HAP-1 (cell line): Measurements from ENCODE around the gene MIER1.

Source experiments
- DNase-seq, 2 experiments: peaks; one replicate each; pipeline ENCODE4 v3.0.0-alpha.2; 2016 to 2020; ENCODE audit warnings: low spot score in 2 of 2
- H3K27me3 ChIP-seq: fragments of 250-450 bp; sonication (Bioruptor Pico); 2 replicates; pipeline ENCODE4 v1.5.1; 2020; ENCODE audit warnings: low read depth, mild to moderate bottlenecking, moderate library complexity
- H3K36me3 ChIP-seq: fragments of 250-450 bp; sonication (Bioruptor Pico); replicated peaks from 2 replicates; pipeline ENCODE4 v1.5.1; 2020; ENCODE audit warnings: mild to moderate bottlenecking
- H3K4me1 ChIP-seq: fragments of 250-450 bp; sonication (Bioruptor Pico); 2 replicates; pipeline ENCODE4 v1.5.1; 2020; ENCODE audit warnings: mild to moderate bottlenecking
- H3K4me3 ChIP-seq: fragments of 250-450 bp; sonication (Bioruptor Pico); 2 replicates; pipeline ENCODE4 v1.5.1; 2020; ENCODE audit warnings: mild to moderate bottlenecking, moderate library complexity
- H3K9me3 ChIP-seq: fragments of 250-450 bp; sonication (Bioruptor Pico); 2 replicates; pipeline ENCODE4 v1.5.1; 2020; ENCODE audit warnings: mild to moderate bottlenecking, moderate library complexity
- in situ Hi-C: fragments of 300-500 bp; cut with MboI; formaldehyde crosslinking; loops from 3 replicates; pipeline ENCODE4 v1.14.3; 2020; ENCODE audit warnings: low sequenced_read_pairs, inconsistent platforms, mixed read lengths

The MIER1 gene

GRCh38 chr1:66996018-66996682, 71.4 kb downstream of the MIER1 start:
- peak; percentile 59 to 66 for DNase-seq
- H3K4me1 ChIP-seq = no peaks in the 10 kb centered on the region
- in situ Hi-C loops = loop anchor here (10.0 kb wide), 1 partner anchor 149 kb away; no protein-coding TSS in a partner anchor
- peaks cover 9% of the 10 kb centered on the region; the same call in 1 of the 2 replicates for H3K36me3 ChIP-seq
- H3K9me3 ChIP-seq = no peaks in the 10 kb centered on the region
- no peaks in the 10 kb centered on the region for H3K27me3 ChIP-seq
- H3K4me3 ChIP-seq = no peak overlapping the region

- no peaks in the 10 kb centered on the region for H3K4me1 ChIP-seq
- no peak overlapping the region for H3K4me3 ChIP-seq
- DNase-seq = no peak
- no peaks in the 10 kb centered on the region for H3K27me3 ChIP-seq
- H3K36me3 ChIP-seq = peaks cover 19% of the 10 kb centered on the region; the same call in 1 of the 2 replicates
- in situ Hi-C loops = loop anchor here (10.0 kb wide), 1 partner anchor 146 kb away; no protein-coding TSS in a partner anchor
- H3K9me3 ChIP-seq = no peaks in the 10 kb centered on the region
Observed at GRCh38 chr1:66998972-66999371, 74.2 kb downstream of the MIER1 start.

GRCh38 chr1:66999640-67000400, 75.0 kb downstream of the MIER1 start:
- in situ Hi-C loops = loop anchor here (10.0 kb wide), 1 partner anchor 145 kb away; no protein-coding TSS in a partner anchor
- H3K9me3 ChIP-seq = no peaks in the 10 kb centered on the region
- peaks cover 19% of the 10 kb centered on the region; the same call in 1 of the 2 replicates for H3K36me3 ChIP-seq
- no peak for DNase-seq
- H3K4me3 ChIP-seq = no peak overlapping the region
- H3K4me1 ChIP-seq = no peaks in the 10 kb centered on the region
- H3K27me3 ChIP-seq = no peaks in the 10 kb centered on the region

GRCh38 chr1:67001682-67002425, 77.1 kb downstream of the MIER1 start:
- in situ Hi-C loops = no loop called here

GRCh38 chr1:67004176-67004575, 79.4 kb downstream of the MIER1 start:
- Histone ChIP-seq H3K9me3 (no peaks in the 10 kb centered on the region), H3K4me3 (no peak overlapping the region), H3K27me3 (no peaks in the 10 kb centered on the region), H3K36me3 (peaks cover 10% of the 10 kb centered on the region; the same call in 1 of the 2 replicates), H3K4me1 (no peaks in the 10 kb centered on the region)
- no peak for DNase-seq
- in situ Hi-C loops = no loop called here

More at GRCh38 chr1:67001682-67002425, 77.1 kb downstream of the MIER1 start:
- peaks cover 19% of the 10 kb centered on the region; the same call in 1 of the 2 replicates for H3K36me3 ChIP-seq
- H3K4me1 ChIP-seq = no peaks in the 10 kb centered on the region
- no peaks in the 10 kb centered on the region for H3K9me3 ChIP-seq
- no peak for DNase-seq
- H3K4me3 ChIP-seq = no peak overlapping the region
- no peaks in the 10 kb centered on the region for H3K27me3 ChIP-seq

- Histone ChIP-seq H3K36me3 (peaks cover 10% of the 10 kb centered on the region; the same call in 1 of the 2 replicates), H3K4me3 (no peak overlapping the region), H3K9me3 (no peaks in the 10 kb centered on the region), H3K27me3 (no peaks in the 10 kb centered on the region), H3K4me1 (no peaks in the 10 kb centered on the region)
- in situ Hi-C loops = no loop called here
- DNase-seq = no peak
Observed at GRCh38 chr1:67005068-67005467, 80.3 kb downstream of the MIER1 start.

GRCh38 chr1:67009792-67010191, 85.0 kb downstream of the MIER1 start:
- Histone ChIP-seq H3K36me3 (no peaks in the 10 kb centered on the region; the same call in 1 of the 2 replicates), H3K27me3 (no peaks in the 10 kb centered on the region), H3K4me3 (no peak overlapping the region), H3K4me1 (no peaks in the 10 kb centered on the region; the same call in 1 of the 2 replicates), H3K9me3 (no peaks in the 10 kb centered on the region)
- in situ Hi-C loops = no loop called here
- DNase-seq = no peak

- in situ Hi-C loops = no loop called here
- no peak overlapping the region for H3K4me3 ChIP-seq
- H3K36me3 ChIP-seq = no peaks in the 10 kb centered on the region; the same call in 1 of the 2 replicates
- no peaks in the 10 kb centered on the region; the same call in 1 of the 2 replicates for H3K4me1 ChIP-seq
- no peak for DNase-seq
- no peaks in the 10 kb centered on the region for H3K27me3 ChIP-seq
- H3K9me3 ChIP-seq = no peaks in the 10 kb centered on the region
Observed at GRCh38 chr1:67013573-67013972, 88.8 kb downstream of the MIER1 start.

GRCh38 chr1:67018574-67018973, 93.8 kb downstream of the MIER1 start:
- DNase-seq = no peak
- no peaks in the 10 kb centered on the region for H3K4me1 ChIP-seq
- H3K36me3 ChIP-seq = peaks cover 7% of the 10 kb centered on the region
- no peaks in the 10 kb centered on the region for H3K27me3 ChIP-seq
- no peak overlapping the region for H3K4me3 ChIP-seq
- in situ Hi-C loops = no loop called here
- H3K9me3 ChIP-seq = no peaks in the 10 kb centered on the region

- peaks cover 7% of the 10 kb centered on the region for H3K36me3 ChIP-seq
- DNase-seq = no peak
- in situ Hi-C loops = no loop called here
- H3K4me1 ChIP-seq = no peaks in the 10 kb centered on the region
- no peak overlapping the region for H3K4me3 ChIP-seq
- H3K27me3 ChIP-seq = no peaks in the 10 kb centered on the region
- no peaks in the 10 kb centered on the region for H3K9me3 ChIP-seq
Observed at GRCh38 chr1:67019121-67019520, 94.3 kb downstream of the MIER1 start.

GRCh38 chr1:67019600-67020136, 94.9 kb downstream of the MIER1 start:
- Histone ChIP-seq H3K27me3 (no peaks in the 10 kb centered on the region), H3K4me3 (no peak overlapping the region), H3K4me1 (no peaks in the 10 kb centered on the region), H3K9me3 (no peaks in the 10 kb centered on the region), H3K36me3 (peaks cover 7% of the 10 kb centered on the region)
- in situ Hi-C loops = no loop called here
- no peak for DNase-seq

GRCh38 chr1:67020304-67020703, 95.5 kb downstream of the MIER1 start:
- peaks cover 7% of the 10 kb centered on the region for H3K36me3 ChIP-seq
- no peak overlapping the region for H3K4me3 ChIP-seq
- H3K9me3 ChIP-seq = no peaks in the 10 kb centered on the region
- no peaks in the 10 kb centered on the region for H3K27me3 ChIP-seq
- in situ Hi-C loops = no loop called here
- H3K4me1 ChIP-seq = no peaks in the 10 kb centered on the region
- DNase-seq = no peak

- Histone ChIP-seq H3K9me3 (no peaks in the 10 kb centered on the region), H3K27me3 (no peaks in the 10 kb centered on the region), H3K36me3 (peaks cover 7% of the 10 kb centered on the region), H3K4me3 (no peak overlapping the region), H3K4me1 (no peaks in the 10 kb centered on the region)
- DNase-seq = no peak
- in situ Hi-C loops = no loop called here
Observed at GRCh38 chr1:67020765-67021164, 96.0 kb downstream of the MIER1 start.
